Measurements from ENCODE around the gene WDR77.

WDR77 gene

GRCh38 chr1:111448482-111448917, 556 bp downstream of the WDR77 start:
- TF ChIP-seq HDGF (IDR thresholded peaks at IDR 0.05; ENCODE audit: borderline replicate concordance) = no peak
- TF ChIP-seq FOXM1 (IDR thresholded peaks at IDR 0.05; ENCODE audit: borderline replicate concordance) = no peak
- TF ChIP-seq FOXK2 (IDR thresholded peaks at IDR 0.05) = no peak
- ChIA-PET CTCF (no interaction called here), POLR2A (interaction anchor here (0.7 to 1.8 kb wide), 4 partner anchors 11 to 307 kb away, joined by 3 to 10 read pairs (median 4); partner anchors contain the start of gene DDX20)
- peak; percentile 23 for DNase-seq (ENCODE audit: extremely low spot score)

DNA sequence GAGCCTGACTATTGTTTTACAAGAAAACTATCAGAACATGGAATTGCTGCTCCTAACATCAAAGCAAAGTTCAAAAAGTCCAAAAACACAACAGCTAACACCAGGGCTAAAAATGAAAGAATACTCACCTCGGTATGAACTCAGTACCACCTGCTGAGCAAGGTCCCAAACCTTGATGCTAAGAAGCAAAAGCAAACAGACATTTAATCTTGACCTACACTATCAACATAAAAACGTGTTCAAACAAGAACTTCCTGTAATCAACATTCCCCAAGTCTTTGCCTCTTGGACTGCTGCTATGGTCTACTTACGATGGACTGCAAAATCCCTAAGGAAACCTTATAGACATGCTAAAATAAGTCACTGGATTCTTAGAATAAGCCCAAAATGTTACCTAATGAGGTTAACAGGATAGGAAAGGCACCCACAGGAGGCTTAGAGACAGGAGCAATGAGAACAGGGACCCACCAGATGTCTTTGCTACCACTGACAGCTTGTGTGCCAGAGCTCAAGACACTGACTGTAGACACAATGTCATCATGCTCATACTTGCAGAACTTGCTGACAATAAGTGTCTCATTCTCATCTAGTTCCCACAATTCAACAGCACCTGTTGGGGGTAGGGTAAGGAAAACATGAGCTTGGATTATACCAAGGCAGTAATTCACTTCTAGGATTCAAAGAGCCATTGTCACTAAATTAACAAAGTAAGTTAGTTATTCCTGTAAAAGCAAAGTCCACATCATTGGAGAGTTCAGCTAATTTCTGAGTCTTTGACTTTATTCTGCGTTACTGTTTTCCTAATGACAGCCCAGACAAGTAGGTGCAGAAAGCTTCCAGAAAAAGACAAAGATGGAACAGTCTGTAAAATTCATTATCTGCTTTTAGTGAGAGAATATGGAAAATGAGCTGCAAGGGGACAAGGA, 1.8 kb downstream of the WDR77 start:
- no peak for DNase-seq (ENCODE audit: extremely low spot score)
- POLR2A ChIA-PET = interaction anchor here (1.8 kb wide), 1 partner anchor 10 kb away, joined by 10 read pairs; no protein-coding TSS in a partner anchor
- TF ChIP-seq L3MBTL2 (conservative IDR thresholded peaks at IDR 0.05) = no peak
- TF ChIP-seq TARDBP (IDR thresholded peaks at IDR 0.05) = no peak
- no peak for TF ChIP-seq HDGF (IDR thresholded peaks at IDR 0.05; ENCODE audit: borderline replicate concordance)
- no peak for TF ChIP-seq NFRKB (IDR thresholded peaks at IDR 0.05)
- TF ChIP-seq SP1 (IDR thresholded peaks at IDR 0.05) = no peak
- no peak for TF ChIP-seq ZNF384 (IDR thresholded peaks at IDR 0.05)
- no peak for TF ChIP-seq LEF1 (IDR thresholded peaks at IDR 0.05; ENCODE audit: borderline replicate concordance)
- TF ChIP-seq FOXA1 (IDR thresholded peaks at IDR 0.05) = no peak
- TF ChIP-seq ELF4 (IDR thresholded peaks at IDR 0.05) = no peak
- no peak for TF ChIP-seq FOXM1 (IDR thresholded peaks at IDR 0.05; ENCODE audit: borderline replicate concordance)
- no peak for TF ChIP-seq BHLHE40 (IDR thresholded peaks at IDR 0.05; ENCODE audit: borderline replicate concordance)
- no peak for TF ChIP-seq FOXK2 (IDR thresholded peaks at IDR 0.05)
- TF ChIP-seq SUZ12 (IDR thresholded peaks at IDR 0.05) = no peak
- TF ChIP-seq CTBP1 (IDR thresholded peaks at IDR 0.05; ENCODE audit: borderline replicate concordance) = no peak
- no peak for TF ChIP-seq PKNOX1 (IDR thresholded peaks at IDR 0.05)
- TF ChIP-seq ARNT (IDR thresholded peaks at IDR 0.05) = no peak
- CTCF ChIA-PET = interaction anchor here (0.7 kb wide), 1 partner anchor 61 kb away, joined by 3 read pairs; no protein-coding TSS in a partner anchor

GRCh38 chr1:111446546-111446945, 2.5 kb downstream of the WDR77 start:
- TF ChIP-seq FOXK2 (IDR thresholded peaks at IDR 0.05) (no peak), HDGF (IDR thresholded peaks at IDR 0.05; ENCODE audit: borderline replicate concordance) (no peak), CTBP1 (IDR thresholded peaks at IDR 0.05; ENCODE audit: borderline replicate concordance) (no peak), LEF1 (IDR thresholded peaks at IDR 0.05; ENCODE audit: borderline replicate concordance) (no peak), L3MBTL2 (conservative IDR thresholded peaks at IDR 0.05) (no peak), ELF4 (IDR thresholded peaks at IDR 0.05) (no peak), PKNOX1 (IDR thresholded peaks at IDR 0.05) (no peak), ARNT (IDR thresholded peaks at IDR 0.05) (no peak), TARDBP (IDR thresholded peaks at IDR 0.05) (no peak), SUZ12 (IDR thresholded peaks at IDR 0.05) (no peak), NFRKB (IDR thresholded peaks at IDR 0.05) (no peak), SP1 (IDR thresholded peaks at IDR 0.05) (no peak)
- ChIA-PET POLR2A (no interaction called here), CTCF (interaction anchor here (0.7 kb wide), 1 partner anchor 61 kb away, joined by 3 read pairs; no protein-coding TSS in a partner anchor)
- DNase-seq (ENCODE audit: extremely low spot score) = no peak

DNA sequence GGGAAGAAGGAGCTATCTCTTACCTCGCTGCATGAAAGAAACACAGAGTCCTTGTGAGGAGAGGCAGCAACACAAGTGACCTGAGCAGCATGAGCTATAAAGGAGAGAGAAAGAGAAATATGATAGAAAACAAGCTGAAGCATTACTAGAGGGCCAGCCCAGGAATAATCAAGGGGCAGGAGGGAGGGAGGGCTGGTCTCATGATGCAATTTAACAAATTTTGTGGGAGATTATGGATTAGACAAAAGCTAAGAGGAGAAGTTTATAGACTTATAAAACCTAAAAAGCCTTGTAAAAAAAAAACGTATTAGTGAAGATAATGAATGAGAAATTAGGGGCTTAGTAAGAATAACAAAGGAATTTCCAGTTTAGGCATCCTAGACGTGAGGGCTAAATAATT, 5.0 kb downstream of the WDR77 start:
- CTCF ChIA-PET = no interaction called here
- TF ChIP-seq NFRKB (IDR thresholded peaks at IDR 0.05) = no peak
- TF ChIP-seq SP1 (IDR thresholded peaks at IDR 0.05) = no peak
- TF ChIP-seq ZNF384 (IDR thresholded peaks at IDR 0.05) = no peak
- no peak for TF ChIP-seq FOXM1 (IDR thresholded peaks at IDR 0.05; ENCODE audit: borderline replicate concordance)
- no peak for TF ChIP-seq ELF4 (IDR thresholded peaks at IDR 0.05)
- no peak for TF ChIP-seq FOXA1 (IDR thresholded peaks at IDR 0.05)
- no peak for TF ChIP-seq ARNT (IDR thresholded peaks at IDR 0.05)
- no peak for TF ChIP-seq LEF1 (IDR thresholded peaks at IDR 0.05; ENCODE audit: borderline replicate concordance)
- no peak for TF ChIP-seq FOXK2 (IDR thresholded peaks at IDR 0.05)
- TF ChIP-seq TARDBP (IDR thresholded peaks at IDR 0.05) = no peak
- no peak for TF ChIP-seq PKNOX1 (IDR thresholded peaks at IDR 0.05)
- no peak for TF ChIP-seq SUZ12 (IDR thresholded peaks at IDR 0.05)
- TF ChIP-seq BHLHE40 (IDR thresholded peaks at IDR 0.05; ENCODE audit: borderline replicate concordance) = no peak
- no peak for TF ChIP-seq HDGF (IDR thresholded peaks at IDR 0.05; ENCODE audit: borderline replicate concordance)
- no peak for TF ChIP-seq CTBP1 (IDR thresholded peaks at IDR 0.05; ENCODE audit: borderline replicate concordance)
- no peak for TF ChIP-seq L3MBTL2 (conservative IDR thresholded peaks at IDR 0.05)
- no peak for DNase-seq (ENCODE audit: extremely low spot score)
- POLR2A ChIA-PET = no interaction called here

GRCh38 chr1:111442457-111442856, 6.6 kb downstream of the WDR77 start:
- no peak for TF ChIP-seq LEF1 (IDR thresholded peaks at IDR 0.05; ENCODE audit: borderline replicate concordance)
- TF ChIP-seq PKNOX1 (IDR thresholded peaks at IDR 0.05) = no peak
- no peak for TF ChIP-seq ZNF384 (IDR thresholded peaks at IDR 0.05)
- TF ChIP-seq FOXM1 (IDR thresholded peaks at IDR 0.05; ENCODE audit: borderline replicate concordance) = no peak
- TF ChIP-seq SUZ12 (IDR thresholded peaks at IDR 0.05) = no peak
- no peak for TF ChIP-seq ELF4 (IDR thresholded peaks at IDR 0.05)
- TF ChIP-seq TARDBP (IDR thresholded peaks at IDR 0.05) = no peak
- no peak for TF ChIP-seq FOXK2 (IDR thresholded peaks at IDR 0.05)
- no peak for TF ChIP-seq CTBP1 (IDR thresholded peaks at IDR 0.05; ENCODE audit: borderline replicate concordance)
- no peak for TF ChIP-seq FOXA1 (IDR thresholded peaks at IDR 0.05)
- TF ChIP-seq BHLHE40 (IDR thresholded peaks at IDR 0.05; ENCODE audit: borderline replicate concordance) = no peak
- TF ChIP-seq NFRKB (IDR thresholded peaks at IDR 0.05) = no peak
- DNase-seq (ENCODE audit: extremely low spot score) = no peak
- CTCF ChIA-PET = no interaction called here
- POLR2A ChIA-PET = no interaction called here

Data from HEK293T (cell line).